Colonic mucosa (tissue), 4 donors: ENCODE data around the gene SRL. TPM values are rescaled to one million over a fixed set of nuclear protein-coding genes. Genes with fewer than 3 reads are reported as not detected.

ENCODE experiments used
- DNase-seq: peaks from one replicate; pipeline ENCODE4 v3.0.0-alpha.2; 2020
- H3K27ac ChIP-seq: fragments of 200-600 bp; one replicate; pipeline ENCODE4 v1.8.0; 2021
- H3K27me3 ChIP-seq: fragments of 200-600 bp; one replicate; pipeline ENCODE4 v1.8.0; 2021
- H3K36me3 ChIP-seq: fragments of 200-600 bp; one replicate; pipeline ENCODE4 v1.8.0; 2021
- H3K4me1 ChIP-seq: fragments of 200-600 bp; one replicate; pipeline ENCODE4 v1.8.0; 2021; ENCODE audit warnings: mild to moderate bottlenecking
- H3K4me3 ChIP-seq: fragments of 200-600 bp; one replicate; pipeline ENCODE4 v1.8.0; 2021
- H3K9ac ChIP-seq, 2 donors: one replicate each; pipeline ENCODE4 v1.7.0; 2013; ENCODE audit warnings: control low read depth in 2 of 2, low read depth in 2 of 2, low read length in 2 of 2
- H3K9me3 ChIP-seq: fragments of 200-600 bp; one replicate; pipeline ENCODE4 v1.8.0; 2021
- CTCF ChIP-seq: fragments of 200-600 bp; IDR thresholded peaks from one replicate; pipeline ENCODE4 v1.8.0; 2022; ENCODE audit warnings: antibody characterized with exemption, mild to moderate bottlenecking
- intact Hi-C: fragments of 100-400 bp; cut with DNase I; formaldehyde crosslinking; loops from one replicate; pipeline ENCODE4 v1.14.1; 2022
- total RNA-seq, 2 donors: library from RNA; stranded (reverse); fragmentation: NEBNext Ultra II Directional in 1 of 2; extraction: Animal tissue kit (Norgen Biotek cat#: 25700) in 1 of 2; gene quantifications; one replicate each; pipeline ENCODE4 v1.2.1, GENCODE V29; 2021
- donor health status: healthy.
- donor health status: DM: no; HTN: no; CAD: no.
- donor health status: DM: no; HTN: no; CAD: no.

The SRL gene
- total RNA-seq, 2 donors from 2014 or later, result 0.49 to 0.82 TPM

GRCh38 chr16:4216596-4216995 lies 25.3 kb downstream of the SRL start:
- intact Hi-C loops, result no loop called here

DNA sequence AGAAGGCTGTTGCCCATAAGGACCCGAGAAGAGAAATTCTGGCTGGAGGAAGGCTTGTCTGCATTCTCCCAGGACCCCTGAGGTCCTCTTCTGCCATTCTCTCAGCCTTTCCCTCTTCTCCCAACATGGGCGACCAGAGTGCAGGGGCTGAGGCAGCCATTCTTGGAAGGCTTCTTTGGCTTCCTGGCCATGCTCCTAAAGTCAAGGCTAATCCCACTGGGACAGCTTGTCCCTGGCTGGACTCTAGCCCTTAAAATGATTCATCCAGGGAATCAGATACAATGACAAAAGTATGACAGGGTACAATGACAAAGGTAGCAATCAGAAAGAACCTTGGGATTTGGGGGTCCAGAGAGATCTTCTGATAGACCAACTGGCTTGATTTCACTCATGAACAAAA lies 26.8 kb downstream of the SRL start:
- no peak overlapping the region for H3K4me3 ChIP-seq
- H3K36me3 ChIP-seq, result no peaks in the 10 kb centered on the region
- H3K27ac ChIP-seq, result no peak overlapping the region
- H3K9me3 ChIP-seq, result no peaks in the 10 kb centered on the region
- H3K27me3 ChIP-seq, result no peaks in the 10 kb centered on the region
- no peak for DNase-seq
- H3K9ac ChIP-seq, result no peak overlapping the region
- intact Hi-C loops, result no loop called here
- no peaks in the 10 kb centered on the region for H3K4me1 ChIP-seq
- no peak for TF ChIP-seq CTCF

More at GRCh38 chr16:4216596-4216995, 25.3 kb downstream of the SRL start:
- Histone ChIP-seq H3K36me3 (no peaks in the 10 kb centered on the region), H3K9me3 (no peaks in the 10 kb centered on the region), H3K27ac (no peak overlapping the region), H3K9ac (no peak overlapping the region), H3K27me3 (no peaks in the 10 kb centered on the region), H3K4me1 (no peaks in the 10 kb centered on the region), H3K4me3 (no peak overlapping the region)
- TF ChIP-seq CTCF, result no peak
- no peak for DNase-seq

GRCh38 chr16:4214215-4214621 lies 27.7 kb downstream of the SRL start:
- peak overlapping the region; percentile 69 for H3K27ac ChIP-seq
- no peak overlapping the region for H3K4me3 ChIP-seq
- H3K27me3 ChIP-seq, result no peaks in the 10 kb centered on the region
- H3K4me1 ChIP-seq, result no peaks in the 10 kb centered on the region
- DNase-seq, result no peak
- intact Hi-C loops, result no loop called here
- no peaks in the 10 kb centered on the region for H3K36me3 ChIP-seq
- H3K9ac ChIP-seq, result no peak overlapping the region
- H3K9me3 ChIP-seq, result no peaks in the 10 kb centered on the region
- no peak for TF ChIP-seq CTCF

DNA sequence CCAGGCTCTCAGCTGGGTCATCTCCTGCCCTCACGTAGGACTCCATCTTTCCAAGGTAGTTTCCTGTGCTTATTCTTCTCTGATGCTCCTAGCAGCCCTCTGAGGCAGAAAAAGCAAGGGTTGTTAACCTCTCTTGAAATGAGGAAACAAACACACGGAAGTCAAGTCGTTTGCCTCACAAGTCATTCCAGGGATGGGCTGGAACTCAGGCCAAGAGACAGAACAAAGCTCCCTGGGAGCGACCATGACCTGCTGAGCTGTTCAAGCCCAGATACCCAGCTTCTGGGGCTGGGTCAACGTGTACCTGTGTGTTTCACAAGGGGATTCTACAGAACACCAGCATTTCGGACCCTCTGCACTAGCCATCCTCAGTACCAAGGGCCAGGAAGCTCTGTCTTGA lies 28.1 kb downstream of the SRL start:
- no peak overlapping the region for H3K9ac ChIP-seq
- H3K4me3 ChIP-seq, result no peak overlapping the region
- H3K9me3 ChIP-seq, result no peaks in the 10 kb centered on the region
- H3K27ac ChIP-seq, result peak overlapping the region; percentile 69
- DNase-seq, result peak; percentile 64
- TF ChIP-seq CTCF, result no peak
- H3K36me3 ChIP-seq, result no peaks in the 10 kb centered on the region
- intact Hi-C loops, result no loop called here
- H3K4me1 ChIP-seq, result no peaks in the 10 kb centered on the region
- H3K27me3 ChIP-seq, result no peaks in the 10 kb centered on the region

DNA sequence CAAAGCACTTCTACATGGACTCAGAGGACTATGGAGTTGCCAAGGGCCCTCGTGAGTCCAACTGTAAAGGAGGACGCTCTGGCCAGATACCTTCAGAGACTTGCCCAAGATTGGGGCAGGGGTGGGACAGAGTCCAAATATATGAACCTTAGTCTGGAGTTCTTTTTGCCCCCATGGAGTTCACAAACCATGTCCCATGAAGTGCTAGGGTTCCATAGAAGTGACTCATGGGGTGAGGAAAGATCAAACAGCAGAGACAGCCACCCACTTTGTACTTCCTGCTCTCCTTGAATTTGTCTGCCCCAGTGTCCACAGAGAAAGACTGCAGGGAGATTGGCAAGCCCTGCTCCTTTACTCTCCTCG lies 29.0 kb downstream of the SRL start:
- no peak for DNase-seq
- TF ChIP-seq CTCF, result no peak
- H3K27me3 ChIP-seq, result no peaks in the 10 kb centered on the region
- H3K4me1 ChIP-seq, result no peaks in the 10 kb centered on the region
- H3K9ac ChIP-seq, result no peak overlapping the region
- no peaks in the 10 kb centered on the region for H3K36me3 ChIP-seq
- peak overlapping the region; percentile 69 for H3K27ac ChIP-seq
- no peaks in the 10 kb centered on the region for H3K9me3 ChIP-seq
- intact Hi-C loops, result no loop called here
- no peak overlapping the region for H3K4me3 ChIP-seq
